Astrocyte of the spinal cord (primary cell): ENCODE data around the gene MCC.

Source experiments
- DNase-seq: peaks from one replicate; pipeline ENCODE4 v3.0.0; 2011; ENCODE audit warnings: low read depth, low spot score
- H3K4me3 ChIP-seq: 2 replicates; pipeline ENCODE4 v1.5.1; 2011; ENCODE audit warnings: low read depth, mild to moderate bottlenecking, low read length, moderate library complexity
- CTCF ChIP-seq: IDR thresholded peaks from 2 replicates; pipeline ENCODE4 v1.5.1; 2012; ENCODE audit warnings: low read depth, mild to moderate bottlenecking, low read length, inconsistent platforms
- in situ Hi-C: cut with HindIII; loops from 2 replicates; pipeline ENCODE4 v1.10.0; 2017; ENCODE audit warnings: low sequenced_read_pairs

The MCC gene

GRCh38 chr5:113044776-113045465, 443.3 kb downstream of the MCC start:
- no peak for DNase-seq
- in situ Hi-C loops: loop anchor here (10.0 kb wide), 1 partner anchor 100 kb away; no protein-coding TSS in a partner anchor
- no peak for TF ChIP-seq CTCF
- H3K4me3 ChIP-seq: no peak overlapping the region

- no peak overlapping the region for H3K4me3 ChIP-seq
- TF ChIP-seq CTCF: peak; percentile 42
- in situ Hi-C loops: loop anchor here (10.0 kb wide), 1 partner anchor 101 kb away; no protein-coding TSS in a partner anchor
- peak; percentile 35 for DNase-seq
These were observed 444.7 kb downstream of the MCC start for GRCh38 chr5:113043491-113043931.

GRCh38 chr5:113042491-113043243, 445.6 kb downstream of the MCC start:
- in situ Hi-C loops: loop anchor here (10.0 kb wide), 1 partner anchor 102 kb away; no protein-coding TSS in a partner anchor
- no peak for TF ChIP-seq CTCF
- DNase-seq: no peak
- H3K4me3 ChIP-seq: no peak overlapping the region

- no peak for TF ChIP-seq CTCF
- DNase-seq: no peak
- in situ Hi-C loops: loop anchor here (10.0 kb wide), 1 partner anchor 104 kb away; no protein-coding TSS in a partner anchor
- H3K4me3 ChIP-seq: no peak overlapping the region
These were observed 447.5 kb downstream of the MCC start for GRCh38 chr5:113040672-113041260.

- in situ Hi-C loops: loop anchor here (10.0 kb wide), 1 partner anchor 105 kb away; no protein-coding TSS in a partner anchor
- H3K4me3 ChIP-seq: no peak overlapping the region
- no peak for TF ChIP-seq CTCF
- no peak for DNase-seq
These were observed 448.3 kb downstream of the MCC start for GRCh38 chr5:113039934-113040285.

GRCh38 chr5:113039229-113039933, 448.9 kb downstream of the MCC start:
- no peak for TF ChIP-seq CTCF
- H3K4me3 ChIP-seq: no peak overlapping the region
- in situ Hi-C loops: no loop called here
- DNase-seq: no peak
